Activated CD8-positive, alpha-beta memory T cell treated with anti-CD3 and anti-CD28 coated beads, Interleukin-2, amount 50 U/mL, for 1 hour (primary cell): ENCODE data around the gene ITPR2.
"Not testable (repeated sequence)": the region's sequence is repeated elsewhere in the genome, so short reads cannot be mapped to it uniquely, and the experiment has no call there.

Experiments
- DNase-seq: peaks from one replicate; pipeline ENCODE4 v3.0.0-alpha.2; 2020; ENCODE audit errors: extremely low read depth

The ITPR2 gene

DNA sequence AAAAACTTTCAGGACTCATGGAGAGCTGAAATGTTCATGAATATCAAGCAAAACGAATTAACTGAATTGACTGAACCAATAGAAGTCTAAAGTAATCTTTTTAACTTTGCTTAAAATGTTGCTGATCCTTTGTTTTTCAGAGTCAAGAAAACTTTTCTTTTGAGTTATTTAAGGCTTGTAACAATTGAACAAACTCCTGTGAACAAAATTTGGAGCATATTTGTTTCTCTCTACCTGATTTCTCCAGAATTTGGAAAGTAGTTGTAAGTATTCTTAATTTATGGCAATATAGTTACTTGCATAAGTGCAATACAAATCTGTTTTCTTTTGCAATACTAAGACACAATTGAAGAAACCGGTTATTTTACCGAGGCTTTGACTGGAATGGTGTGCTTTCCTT lies 77.6 kb downstream of the ITPR2 start:
- DNase-seq = not testable (repeated sequence)

- no peak for DNase-seq
Observed at GRCh38 chr12:26754148-26754547, 78.8 kb downstream of the ITPR2 start.

DNA sequence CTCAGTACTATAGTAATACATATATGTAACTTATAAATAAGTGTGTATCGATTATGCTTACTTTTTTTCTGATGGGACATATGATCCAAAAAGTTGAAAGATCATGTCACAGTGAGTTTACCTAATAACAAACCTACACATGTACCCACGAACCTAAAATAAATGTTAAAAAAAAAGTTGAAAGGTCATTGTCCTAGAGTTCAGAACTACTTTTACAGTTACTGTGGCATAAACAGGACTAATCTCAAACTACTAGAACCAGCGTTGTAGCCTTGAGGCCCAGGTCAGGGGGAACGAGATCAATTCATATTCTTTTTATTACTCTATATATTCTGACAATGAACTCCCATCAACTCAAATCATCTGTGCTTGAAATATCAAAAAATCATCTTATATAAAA lies 81.8 kb downstream of the ITPR2 start:
- no peak for DNase-seq

DNA sequence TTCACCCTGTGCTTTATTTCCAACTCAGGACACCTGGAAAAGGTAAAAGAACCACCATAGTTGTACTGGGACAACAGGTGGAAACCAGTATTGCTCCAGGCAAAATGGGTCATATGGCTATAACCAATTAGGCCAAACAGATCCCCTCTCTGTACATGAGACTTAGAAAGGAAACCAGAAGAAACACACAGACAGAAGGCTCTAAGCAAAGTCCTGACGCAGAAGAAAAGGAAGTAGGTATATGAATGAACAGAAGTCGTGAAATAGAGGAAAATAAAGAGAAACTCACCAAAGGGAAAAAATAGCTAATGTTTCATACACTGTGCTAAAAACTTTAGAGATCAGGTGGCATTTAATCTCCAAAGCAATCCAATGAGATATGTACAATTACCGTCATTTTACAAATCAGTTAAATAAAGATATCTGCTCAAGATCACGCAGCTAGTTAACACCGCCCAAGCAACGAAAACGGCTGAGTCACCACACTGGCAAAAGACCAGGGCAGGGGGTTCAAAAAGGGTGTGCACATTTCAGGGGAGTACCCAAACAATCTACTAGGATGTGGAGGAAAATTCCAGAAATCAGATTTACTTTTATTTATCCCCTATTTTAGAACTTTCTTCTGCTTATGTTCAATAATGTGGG lies 82.3 kb downstream of the ITPR2 start:
- DNase-seq = no peak

GRCh38 chr12:26749781-26750180 lies 83.2 kb downstream of the ITPR2 start:
- DNase-seq = no peak

DNA sequence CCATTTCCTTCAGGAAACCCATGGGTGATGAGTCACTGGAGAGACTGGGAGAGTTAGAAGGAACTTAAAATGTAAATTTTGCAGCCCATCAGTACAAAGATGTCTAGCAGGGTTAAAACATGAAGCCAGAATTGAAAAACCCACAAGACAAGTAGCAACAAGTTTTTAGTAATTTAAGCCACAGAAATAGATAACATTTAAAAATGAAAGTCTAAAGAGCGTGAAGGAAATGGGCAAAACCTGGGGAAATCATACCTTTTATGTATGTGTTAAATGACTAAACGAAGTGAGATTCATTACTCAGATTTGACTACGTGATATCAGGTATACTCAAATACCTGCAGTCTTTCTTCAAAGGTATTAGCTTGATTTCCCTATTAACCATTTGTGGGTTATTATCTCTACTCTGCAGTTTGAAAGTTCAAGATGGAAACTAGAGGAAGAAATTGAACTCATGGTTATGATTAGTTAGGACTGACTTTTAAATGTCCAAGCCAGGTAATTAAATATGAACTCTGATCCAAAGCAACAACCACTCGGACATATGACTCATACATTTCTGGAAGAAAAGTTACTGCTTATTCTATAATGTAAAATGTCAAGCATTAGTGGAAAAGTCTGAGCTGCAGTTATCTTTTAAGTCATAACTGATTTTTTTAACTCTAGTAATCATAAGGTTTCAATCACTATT lies 84.1 kb downstream of the ITPR2 start:
- DNase-seq = no peak

- DNase-seq = no peak
Observed at GRCh38 chr12:26748412-26748740, 84.6 kb downstream of the ITPR2 start.

GRCh38 chr12:26746121-26746714 lies 86.8 kb downstream of the ITPR2 start:
- DNase-seq = no peak

- no peak for DNase-seq
Observed at GRCh38 chr12:26744697-26745440, 88.1 kb downstream of the ITPR2 start.

- no peak for DNase-seq
Observed at GRCh38 chr12:26744042-26744626, 88.9 kb downstream of the ITPR2 start.

DNA sequence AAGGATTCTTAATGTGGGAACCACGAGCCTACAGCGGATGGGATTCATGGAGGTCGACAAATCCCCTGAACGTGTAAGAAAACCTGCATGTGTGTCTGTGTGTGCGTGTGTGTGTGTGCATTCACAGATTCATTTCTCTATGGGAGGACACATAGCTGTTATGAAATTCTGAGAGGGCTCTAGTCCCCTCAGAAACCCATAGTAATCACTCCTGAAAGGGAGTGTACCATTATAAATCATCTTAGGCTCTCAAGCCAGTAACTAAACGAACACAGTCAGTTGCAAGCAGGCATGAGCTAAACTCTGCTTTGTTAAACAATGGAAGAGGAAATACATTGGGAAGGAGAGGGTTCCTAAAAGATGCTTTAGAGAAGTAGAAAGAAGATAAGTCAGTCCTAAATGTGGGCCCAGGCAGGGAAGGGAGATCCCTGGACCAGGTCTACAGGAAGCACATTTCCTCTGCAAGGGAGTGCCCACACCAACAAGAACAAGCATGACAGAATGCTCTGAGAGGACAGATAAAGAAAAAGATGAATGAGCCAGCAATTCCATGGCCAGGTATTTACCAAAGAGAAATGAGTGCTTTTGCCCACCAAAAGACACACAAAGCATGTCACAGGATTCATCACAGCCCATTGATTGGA lies 91.3 kb downstream of the ITPR2 start:
- no peak for DNase-seq

GRCh38 chr12:26740991-26741390 lies 92.0 kb downstream of the ITPR2 start:
- DNase-seq = no peak

DNA sequence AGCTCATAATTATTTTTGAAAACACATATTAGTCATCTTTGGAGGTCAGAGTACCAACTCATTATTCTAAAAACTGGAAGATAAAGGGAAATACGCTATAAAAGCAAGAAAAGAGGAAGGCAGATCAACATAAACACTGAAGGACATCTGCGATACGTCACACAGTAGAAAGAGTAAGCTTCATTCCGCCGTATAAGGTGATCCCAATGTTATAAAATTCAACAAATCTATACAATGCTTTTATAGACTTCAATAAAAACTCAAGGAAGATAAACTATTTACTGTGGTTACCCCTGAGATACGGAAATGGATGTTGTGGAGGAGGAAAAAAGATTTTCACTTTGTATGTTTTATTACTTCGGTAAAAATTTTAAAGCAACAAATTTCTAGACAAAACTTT lies 92.6 kb downstream of the ITPR2 start:
- DNase-seq = no peak

DNA sequence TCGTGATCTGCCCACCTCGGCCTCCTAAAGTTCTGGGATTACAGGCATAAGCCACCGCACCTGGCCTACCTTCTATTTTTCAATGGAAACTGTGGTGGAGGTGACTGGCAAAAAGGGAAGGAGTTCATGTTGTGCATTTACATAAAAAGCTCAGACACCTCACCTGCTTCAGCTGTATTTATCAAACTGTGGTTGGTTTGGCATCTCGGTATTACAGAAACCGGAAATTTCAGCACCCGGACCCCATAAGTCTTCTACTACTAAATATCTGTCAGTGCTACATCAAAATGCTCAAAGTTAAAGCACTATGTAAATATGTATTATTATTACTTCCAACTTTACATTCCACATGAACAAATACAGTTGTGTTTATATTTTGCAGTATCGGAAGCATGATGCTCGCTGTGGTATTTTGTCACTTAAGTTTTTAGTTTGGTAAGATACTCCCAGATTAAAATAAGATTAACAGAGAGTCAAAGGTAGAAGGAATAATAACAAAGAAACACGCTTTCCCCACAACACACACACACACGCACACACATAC lies 95.4 kb downstream of the ITPR2 start:
- no peak for DNase-seq

GRCh38 chr12:26736563-26737486 lies 96.2 kb downstream of the ITPR2 start:
- no peak for DNase-seq

GRCh38 chr12:26735249-26735639 lies 97.8 kb downstream of the ITPR2 start:
- DNase-seq = no peak

- DNase-seq = no peak
Observed at GRCh38 chr12:26734510-26735248, 98.3 kb downstream of the ITPR2 start.

DNA sequence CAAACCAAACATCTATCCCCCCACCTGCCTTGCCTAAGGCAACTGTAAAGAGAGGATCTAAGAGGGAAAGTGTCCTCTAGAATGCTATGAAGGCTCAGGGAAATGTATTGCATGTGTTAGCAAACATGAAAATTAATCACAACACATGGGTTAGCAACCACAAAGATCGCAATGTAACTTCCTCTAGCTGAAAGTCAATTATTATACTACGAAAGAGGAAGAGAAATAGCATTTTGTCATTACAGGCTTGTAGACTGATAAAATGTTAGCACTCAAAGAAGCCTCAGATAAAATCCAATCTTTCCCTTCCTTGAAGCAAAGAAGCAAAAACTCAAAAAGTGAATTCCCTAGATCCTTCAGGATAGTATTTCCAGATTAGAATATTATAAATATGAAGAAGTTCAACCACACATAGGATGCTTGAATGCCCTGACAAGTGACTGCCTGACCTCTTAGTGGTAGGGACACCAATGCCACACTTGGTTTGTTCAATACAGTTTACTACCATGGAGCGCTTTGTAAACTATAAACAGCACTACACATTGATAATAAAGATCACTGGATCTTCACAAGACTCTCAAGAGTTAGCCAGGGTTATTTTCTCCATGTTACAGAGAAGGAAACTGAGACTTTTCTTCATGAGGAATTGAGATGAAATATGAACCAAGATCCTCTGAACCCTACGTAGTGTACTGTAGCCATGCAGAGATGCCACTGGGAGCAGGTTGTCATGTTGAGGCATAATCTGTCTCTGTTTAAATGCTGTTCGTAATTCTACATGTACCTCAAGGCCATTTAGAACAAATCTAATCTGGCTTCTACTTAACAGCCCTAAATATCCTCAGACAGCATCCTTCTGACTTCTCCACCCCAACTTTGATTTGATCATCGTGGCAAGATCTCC lies 100.7 kb downstream of the ITPR2 start:
- DNase-seq = no peak
